ENCODE results near the gene COMMD7.

The COMMD7 gene

GRCh38 chr20:32764005-32764960, 21.0 kb upstream of the COMMD7 start:
- H3K27ac ChIP-seq (ENCODE audit: low read length, poor library complexity, severe bottlenecking) = no peak overlapping the region
- peak overlapping the region in 1 of 2 experiments; percentile 18 for H3K18ac ChIP-seq (ENCODE audit: low read depth in 1 of 2, low read length in 2 of 2)
- no peak overlapping the region for H2BK5ac ChIP-seq (ENCODE audit: low read depth, low read length, poor library complexity, severe bottlenecking)
- no peak for DNase-seq
- peaks cover 22% of the 10 kb centered on the region for H3K79me1 ChIP-seq (replicated peaks; ENCODE audit: low read length, poor library complexity, severe bottlenecking)
- H2BK12ac ChIP-seq (ENCODE audit: low read length in 2 of 2) = no peak overlapping the region
- H3K23ac ChIP-seq (ENCODE audit: low read length in 2 of 2) = peak overlapping the region in 1 of 2 experiments; percentile 9
- peaks cover 20% of the 10 kb centered on the region for H3K4me1 ChIP-seq (ENCODE audit: control insufficient read depth, insufficient read depth, low read depth, low read length)
- no peaks in the 10 kb centered on the region for H3K9me3 ChIP-seq (ENCODE audit: control insufficient read depth, low read length)
- H3K27me3 ChIP-seq (ENCODE audit: control insufficient read depth in 1 of 2, insufficient read depth in 1 of 2, low read length in 2 of 2) = no peaks in the 10 kb centered on the region
- no peak overlapping the region for H2BK120ac ChIP-seq (ENCODE audit: low read depth, low read length)
- H3K14ac ChIP-seq (ENCODE audit: low read length in 2 of 2) = no peak overlapping the region
- H3K9ac ChIP-seq (ENCODE audit: low read length) = peak overlapping the region; percentile 90
- H3K4me3 ChIP-seq (ENCODE audit: insufficient read depth in 1 of 2, low read depth in 1 of 2, low read length in 2 of 2) = peak overlapping the region in 1 of 2 experiments; percentile 95
- WGBS = 33% methylated on average over 14 of the region's 17 CpGs
- peak overlapping the region in 1 of 2 experiments; percentile 20 for H3K4ac ChIP-seq (ENCODE audit: low read depth in 1 of 2, low read length in 2 of 2)
- H4K8ac ChIP-seq (ENCODE audit: low read length) = peak overlapping the region; percentile 59
- H2AFZ ChIP-seq (ENCODE audit: low read depth, low read length) = no peak overlapping the region
- H3K36me3 ChIP-seq (ENCODE audit: control insufficient read depth in 1 of 2, insufficient read depth in 2 of 2, low read depth in 1 of 2, low read length in 2 of 2) = no peaks in the 10 kb centered on the region
- peak overlapping the region; percentile 34 for H4K91ac ChIP-seq (ENCODE audit: low read length)
- H3K4me2 ChIP-seq (ENCODE audit: low read length, poor library complexity, severe bottlenecking) = peak overlapping the region; percentile 88
- H2BK15ac ChIP-seq (ENCODE audit: low read depth, poor library complexity, severe bottlenecking) = no peak overlapping the region
- peak overlapping the region; percentile 33 for H2AK5ac ChIP-seq (ENCODE audit: low read length, severe bottlenecking)

- Histone ChIP-seq H3K4ac (ENCODE audit: low read depth in 1 of 2, low read length in 2 of 2) (peak overlapping the region; percentile 15 to 20), H3K4me2 (ENCODE audit: low read length, poor library complexity, severe bottlenecking) (peak overlapping the region; percentile 88), H2AK5ac (ENCODE audit: low read length, severe bottlenecking) (peak overlapping the region; percentile 43), H4K91ac (ENCODE audit: low read length) (no peak overlapping the region), H2BK12ac (ENCODE audit: low read length in 2 of 2) (no peak overlapping the region), H3K9me3 (ENCODE audit: control insufficient read depth, low read length) (no peaks in the 10 kb centered on the region), H2BK120ac (ENCODE audit: low read depth, low read length) (no peak overlapping the region), H3K27me3 (ENCODE audit: control insufficient read depth in 1 of 2, insufficient read depth in 1 of 2, low read length in 2 of 2) (no peaks in the 10 kb centered on the region), H4K8ac (ENCODE audit: low read length) (peak overlapping the region; percentile 21), H3K18ac (ENCODE audit: low read depth in 1 of 2, low read length in 2 of 2) (peak overlapping the region in 1 of 2 experiments; percentile 16), H2AFZ (ENCODE audit: low read depth, low read length) (no peak overlapping the region), H3K23ac (ENCODE audit: low read length in 2 of 2) (peak overlapping the region; percentile 9 to 20), H3K27ac (ENCODE audit: low read length, poor library complexity, severe bottlenecking) (no peak overlapping the region), H2BK15ac (ENCODE audit: low read depth, poor library complexity, severe bottlenecking) (no peak overlapping the region), H3K9ac (ENCODE audit: low read length) (peak overlapping the region; percentile 90), H2BK5ac (ENCODE audit: low read depth, low read length, poor library complexity, severe bottlenecking) (no peak overlapping the region), H3K4me3 (ENCODE audit: insufficient read depth in 1 of 2, low read depth in 1 of 2, low read length in 2 of 2) (peak overlapping the region; percentile 77 to 95), H3K14ac (ENCODE audit: low read length in 2 of 2) (no peak overlapping the region), H3K36me3 (ENCODE audit: control insufficient read depth in 1 of 2, insufficient read depth in 2 of 2, low read depth in 1 of 2, low read length in 2 of 2) (no peaks in the 10 kb centered on the region), H3K79me1 (replicated peaks; ENCODE audit: low read length, poor library complexity, severe bottlenecking) (peaks cover 21% of the 10 kb centered on the region), H3K4me1 (ENCODE audit: control insufficient read depth, insufficient read depth, low read depth, low read length) (peaks cover 20% of the 10 kb centered on the region)
- DNase-seq = no peak
- WGBS = 7% methylated on average over 25 of the region's 40 CpGs
Observed at GRCh38 chr20:32763202-32764004, 20.1 kb upstream of the COMMD7 start.

DNA sequence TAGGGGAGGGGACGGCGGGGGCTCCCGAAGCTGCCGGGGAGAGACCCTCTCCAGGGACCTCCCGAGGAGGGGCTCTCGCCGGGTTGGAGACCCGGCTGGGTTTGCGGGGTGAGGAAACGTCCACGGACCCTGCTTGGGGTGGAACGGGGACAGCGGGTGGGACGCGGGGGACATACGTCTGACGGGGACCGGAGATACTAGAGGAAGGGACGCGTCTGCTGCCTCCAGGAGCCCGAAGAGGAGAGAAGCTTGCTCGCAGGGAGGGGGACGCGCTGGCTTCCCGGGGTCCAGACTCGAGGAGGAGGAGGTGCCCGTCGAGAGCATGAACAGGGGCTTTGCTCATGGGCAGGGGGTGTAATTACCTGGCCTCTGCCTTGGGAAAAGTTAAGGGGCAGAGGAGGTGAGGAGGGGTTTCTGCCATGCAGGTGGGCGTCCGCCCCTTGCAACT, 19.5 kb upstream of the COMMD7 start:
- Histone ChIP-seq H3K27me3 (ENCODE audit: control insufficient read depth in 1 of 2, insufficient read depth in 1 of 2, low read length in 2 of 2) (no peaks in the 10 kb centered on the region), H3K4me2 (ENCODE audit: low read length, poor library complexity, severe bottlenecking) (peak overlapping the region; percentile 88), H3K4me1 (ENCODE audit: control insufficient read depth, insufficient read depth, low read depth, low read length) (peaks cover 20% of the 10 kb centered on the region), H3K23ac (ENCODE audit: low read length in 2 of 2) (peak overlapping the region in 1 of 2 experiments; percentile 20), H2AK5ac (ENCODE audit: low read length, severe bottlenecking) (no peak overlapping the region), H3K18ac (ENCODE audit: low read depth in 1 of 2, low read length in 2 of 2) (peak overlapping the region; percentile 16 to 28), H3K14ac (ENCODE audit: low read length in 2 of 2) (peak overlapping the region in 1 of 2 experiments; percentile 23), H2BK12ac (ENCODE audit: low read length in 2 of 2) (peak overlapping the region in 1 of 2 experiments; percentile 40), H3K9me3 (ENCODE audit: control insufficient read depth, low read length) (no peaks in the 10 kb centered on the region), H4K8ac (ENCODE audit: low read length) (peak overlapping the region; percentile 21), H3K4ac (ENCODE audit: low read depth in 1 of 2, low read length in 2 of 2) (peak overlapping the region in 1 of 2 experiments; percentile 15), H2BK120ac (ENCODE audit: low read depth, low read length) (peak overlapping the region; percentile 90), H3K4me3 (ENCODE audit: insufficient read depth in 1 of 2, low read depth in 1 of 2, low read length in 2 of 2) (peak overlapping the region; percentile 77 to 95), H3K9ac (ENCODE audit: low read length) (peak overlapping the region; percentile 90), H4K91ac (ENCODE audit: low read length) (peak overlapping the region; percentile 3), H3K27ac (ENCODE audit: low read length, poor library complexity, severe bottlenecking) (no peak overlapping the region), H2BK15ac (ENCODE audit: low read depth, poor library complexity, severe bottlenecking) (peak overlapping the region; percentile 99), H2AFZ (ENCODE audit: low read depth, low read length) (peak overlapping the region; percentile 30), H2BK5ac (ENCODE audit: low read depth, low read length, poor library complexity, severe bottlenecking) (no peak overlapping the region), H3K36me3 (ENCODE audit: control insufficient read depth in 1 of 2, insufficient read depth in 2 of 2, low read depth in 1 of 2, low read length in 2 of 2) (no peaks in the 10 kb centered on the region), H3K79me1 (replicated peaks; ENCODE audit: low read length, poor library complexity, severe bottlenecking) (peaks cover 20% of the 10 kb centered on the region)
- 2% methylated on average over 30 of the region's 30 CpGs for WGBS
- peak; percentile 27 for DNase-seq
